ENCODE results near the gene LRP1. TPM values are rescaled to one million over a fixed set of nuclear protein-coding genes. Genes with fewer than 3 reads are reported as not detected.

Gene LRP1
- total and polyA plus RNA-seq, 2 experiments from 2014 or later = 26.6 to 145 TPM

GRCh38 chr12:57156701-57157403 lies 28.6 kb downstream of the LRP1 start:
- no peak overlapping the region for H3K4me3 Mint-ChIP-seq
- Histone ChIP-seq H3K9me2 (ENCODE audit: insufficient read depth) (no peaks in the 10 kb centered on the region), H3K79me2 (replicated peaks; ENCODE audit: insufficient read depth) (no peaks in the 10 kb centered on the region), H4K20me1 (replicated peaks; ENCODE audit: insufficient read depth) (peaks cover 22% of the 10 kb centered on the region), H3K4me1 (ENCODE audit: insufficient read depth) (no peaks in the 10 kb centered on the region), H3F3A (replicated peaks; ENCODE audit: low read depth) (0 out of 2 replicates have a peak, but pooled peaks cover 5% of the 10 kb centered on the region), H3K4me2 (no peak overlapping the region), H3K36me3 (ENCODE audit: insufficient read depth) (peaks cover 21% of the 10 kb centered on the region), H3K27me3 (ENCODE audit: insufficient read depth) (no peaks in the 10 kb centered on the region), H3K27ac (ENCODE audit: low read depth) (no peak overlapping the region), H2AFZ (no peak overlapping the region), H3K4me3 (no peak overlapping the region)
- peaks cover 26% of the 10 kb centered on the region for H3K27me3 Mint-ChIP-seq (ENCODE audit: insufficient read depth, low read depth, poor library complexity)
- no peak for DNase-seq (ENCODE audit: low spot score)
- H3K9me3 Mint-ChIP-seq = no peaks in the 10 kb centered on the region; the same call in 2 of the 3 replicates
- no peak overlapping the region for H3K27ac Mint-ChIP-seq
- ATAC-seq = no peak
- H3K4me1 Mint-ChIP-seq = peaks cover 9% of the 10 kb centered on the region; the same call in 2 of the 3 replicates
- peaks cover 91% of the 10 kb centered on the region for H3K36me3 Mint-ChIP-seq (ENCODE audit: low read depth)
- TF ChIP-seq, protein P1, sequence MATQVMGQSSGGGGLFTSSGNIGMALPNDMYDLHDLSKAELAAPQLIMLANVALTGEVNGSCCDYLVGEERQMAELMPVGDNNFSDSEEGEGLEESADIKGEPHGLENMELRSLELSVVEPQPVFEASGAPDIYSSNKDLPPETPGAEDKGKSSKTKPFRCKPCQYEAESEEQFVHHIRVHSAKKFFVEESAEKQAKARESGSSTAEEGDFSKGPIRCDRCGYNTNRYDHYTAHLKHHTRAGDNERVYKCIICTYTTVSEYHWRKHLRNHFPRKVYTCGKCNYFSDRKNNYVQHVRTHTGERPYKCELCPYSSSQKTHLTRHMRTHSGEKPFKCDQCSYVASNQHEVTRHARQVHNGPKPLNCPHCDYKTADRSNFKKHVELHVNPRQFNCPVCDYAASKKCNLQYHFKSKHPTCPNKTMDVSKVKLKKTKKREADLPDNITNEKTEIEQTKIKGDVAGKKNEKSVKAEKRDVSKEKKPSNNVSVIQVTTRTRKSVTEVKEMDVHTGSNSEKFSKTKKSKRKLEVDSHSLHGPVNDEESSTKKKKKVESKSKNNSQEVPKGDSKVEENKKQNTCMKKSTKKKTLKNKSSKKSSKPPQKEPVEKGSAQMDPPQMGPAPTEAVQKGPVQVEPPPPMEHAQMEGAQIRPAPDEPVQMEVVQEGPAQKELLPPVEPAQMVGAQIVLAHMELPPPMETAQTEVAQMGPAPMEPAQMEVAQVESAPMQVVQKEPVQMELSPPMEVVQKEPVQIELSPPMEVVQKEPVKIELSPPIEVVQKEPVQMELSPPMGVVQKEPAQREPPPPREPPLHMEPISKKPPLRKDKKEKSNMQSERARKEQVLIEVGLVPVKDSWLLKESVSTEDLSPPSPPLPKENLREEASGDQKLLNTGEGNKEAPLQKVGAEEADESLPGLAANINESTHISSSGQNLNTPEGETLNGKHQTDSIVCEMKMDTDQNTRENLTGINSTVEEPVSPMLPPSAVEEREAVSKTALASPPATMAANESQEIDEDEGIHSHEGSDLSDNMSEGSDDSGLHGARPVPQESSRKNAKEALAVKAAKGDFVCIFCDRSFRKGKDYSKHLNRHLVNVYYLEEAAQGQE (IDR thresholded peaks at IDR 0.05; ENCODE audit: unreplicated experiment) = no peak
- TF ChIP-seq ZNF114 (CRISPR knock-in tag; IDR thresholded peaks at IDR 0.05) (no peak), EZH2 (IDR thresholded peaks at IDR 0.05; ENCODE audit: low read depth, unreplicated experiment) (no peak), ZNF331 (CRISPR knock-in tag; IDR thresholded peaks at IDR 0.05; ENCODE audit: low read depth) (no peak), ETS1 (IDR thresholded peaks at IDR 0.05) (no peak), STAT1 (IDR thresholded peaks at IDR 0.05; ENCODE audit: unreplicated experiment) (no peak), JUNB (IDR thresholded peaks at IDR 0.05; ENCODE audit: unreplicated experiment) (no peak), EZH2phosphoT487 (IDR thresholded peaks at IDR 0.05; ENCODE audit: unreplicated experiment) (no peak), POLR2AphosphoS5 (IDR thresholded peaks at IDR 0.05; ENCODE audit: low read depth) (no peak), NANOG (IDR thresholded peaks at IDR 0.05; ENCODE audit: borderline replicate concordance) (no peak), CREB1 (CRISPR knock-in tag; IDR thresholded peaks at IDR 0.05; ENCODE audit: low read depth) (no peak)
- TF ChIP-seq, protein P2, sequence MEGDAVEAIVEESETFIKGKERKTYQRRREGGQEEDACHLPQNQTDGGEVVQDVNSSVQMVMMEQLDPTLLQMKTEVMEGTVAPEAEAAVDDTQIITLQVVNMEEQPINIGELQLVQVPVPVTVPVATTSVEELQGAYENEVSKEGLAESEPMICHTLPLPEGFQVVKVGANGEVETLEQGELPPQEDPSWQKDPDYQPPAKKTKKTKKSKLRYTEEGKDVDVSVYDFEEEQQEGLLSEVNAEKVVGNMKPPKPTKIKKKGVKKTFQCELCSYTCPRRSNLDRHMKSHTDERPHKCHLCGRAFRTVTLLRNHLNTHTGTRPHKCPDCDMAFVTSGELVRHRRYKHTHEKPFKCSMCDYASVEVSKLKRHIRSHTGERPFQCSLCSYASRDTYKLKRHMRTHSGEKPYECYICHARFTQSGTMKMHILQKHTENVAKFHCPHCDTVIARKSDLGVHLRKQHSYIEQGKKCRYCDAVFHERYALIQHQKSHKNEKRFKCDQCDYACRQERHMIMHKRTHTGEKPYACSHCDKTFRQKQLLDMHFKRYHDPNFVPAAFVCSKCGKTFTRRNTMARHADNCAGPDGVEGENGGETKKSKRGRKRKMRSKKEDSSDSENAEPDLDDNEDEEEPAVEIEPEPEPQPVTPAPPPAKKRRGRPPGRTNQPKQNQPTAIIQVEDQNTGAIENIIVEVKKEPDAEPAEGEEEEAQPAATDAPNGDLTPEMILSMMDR (conservative IDR thresholded peaks at IDR 0.05; ENCODE audit: low read depth in 2 of 2) = no peak
- TF ChIP-seq, protein P3, sequence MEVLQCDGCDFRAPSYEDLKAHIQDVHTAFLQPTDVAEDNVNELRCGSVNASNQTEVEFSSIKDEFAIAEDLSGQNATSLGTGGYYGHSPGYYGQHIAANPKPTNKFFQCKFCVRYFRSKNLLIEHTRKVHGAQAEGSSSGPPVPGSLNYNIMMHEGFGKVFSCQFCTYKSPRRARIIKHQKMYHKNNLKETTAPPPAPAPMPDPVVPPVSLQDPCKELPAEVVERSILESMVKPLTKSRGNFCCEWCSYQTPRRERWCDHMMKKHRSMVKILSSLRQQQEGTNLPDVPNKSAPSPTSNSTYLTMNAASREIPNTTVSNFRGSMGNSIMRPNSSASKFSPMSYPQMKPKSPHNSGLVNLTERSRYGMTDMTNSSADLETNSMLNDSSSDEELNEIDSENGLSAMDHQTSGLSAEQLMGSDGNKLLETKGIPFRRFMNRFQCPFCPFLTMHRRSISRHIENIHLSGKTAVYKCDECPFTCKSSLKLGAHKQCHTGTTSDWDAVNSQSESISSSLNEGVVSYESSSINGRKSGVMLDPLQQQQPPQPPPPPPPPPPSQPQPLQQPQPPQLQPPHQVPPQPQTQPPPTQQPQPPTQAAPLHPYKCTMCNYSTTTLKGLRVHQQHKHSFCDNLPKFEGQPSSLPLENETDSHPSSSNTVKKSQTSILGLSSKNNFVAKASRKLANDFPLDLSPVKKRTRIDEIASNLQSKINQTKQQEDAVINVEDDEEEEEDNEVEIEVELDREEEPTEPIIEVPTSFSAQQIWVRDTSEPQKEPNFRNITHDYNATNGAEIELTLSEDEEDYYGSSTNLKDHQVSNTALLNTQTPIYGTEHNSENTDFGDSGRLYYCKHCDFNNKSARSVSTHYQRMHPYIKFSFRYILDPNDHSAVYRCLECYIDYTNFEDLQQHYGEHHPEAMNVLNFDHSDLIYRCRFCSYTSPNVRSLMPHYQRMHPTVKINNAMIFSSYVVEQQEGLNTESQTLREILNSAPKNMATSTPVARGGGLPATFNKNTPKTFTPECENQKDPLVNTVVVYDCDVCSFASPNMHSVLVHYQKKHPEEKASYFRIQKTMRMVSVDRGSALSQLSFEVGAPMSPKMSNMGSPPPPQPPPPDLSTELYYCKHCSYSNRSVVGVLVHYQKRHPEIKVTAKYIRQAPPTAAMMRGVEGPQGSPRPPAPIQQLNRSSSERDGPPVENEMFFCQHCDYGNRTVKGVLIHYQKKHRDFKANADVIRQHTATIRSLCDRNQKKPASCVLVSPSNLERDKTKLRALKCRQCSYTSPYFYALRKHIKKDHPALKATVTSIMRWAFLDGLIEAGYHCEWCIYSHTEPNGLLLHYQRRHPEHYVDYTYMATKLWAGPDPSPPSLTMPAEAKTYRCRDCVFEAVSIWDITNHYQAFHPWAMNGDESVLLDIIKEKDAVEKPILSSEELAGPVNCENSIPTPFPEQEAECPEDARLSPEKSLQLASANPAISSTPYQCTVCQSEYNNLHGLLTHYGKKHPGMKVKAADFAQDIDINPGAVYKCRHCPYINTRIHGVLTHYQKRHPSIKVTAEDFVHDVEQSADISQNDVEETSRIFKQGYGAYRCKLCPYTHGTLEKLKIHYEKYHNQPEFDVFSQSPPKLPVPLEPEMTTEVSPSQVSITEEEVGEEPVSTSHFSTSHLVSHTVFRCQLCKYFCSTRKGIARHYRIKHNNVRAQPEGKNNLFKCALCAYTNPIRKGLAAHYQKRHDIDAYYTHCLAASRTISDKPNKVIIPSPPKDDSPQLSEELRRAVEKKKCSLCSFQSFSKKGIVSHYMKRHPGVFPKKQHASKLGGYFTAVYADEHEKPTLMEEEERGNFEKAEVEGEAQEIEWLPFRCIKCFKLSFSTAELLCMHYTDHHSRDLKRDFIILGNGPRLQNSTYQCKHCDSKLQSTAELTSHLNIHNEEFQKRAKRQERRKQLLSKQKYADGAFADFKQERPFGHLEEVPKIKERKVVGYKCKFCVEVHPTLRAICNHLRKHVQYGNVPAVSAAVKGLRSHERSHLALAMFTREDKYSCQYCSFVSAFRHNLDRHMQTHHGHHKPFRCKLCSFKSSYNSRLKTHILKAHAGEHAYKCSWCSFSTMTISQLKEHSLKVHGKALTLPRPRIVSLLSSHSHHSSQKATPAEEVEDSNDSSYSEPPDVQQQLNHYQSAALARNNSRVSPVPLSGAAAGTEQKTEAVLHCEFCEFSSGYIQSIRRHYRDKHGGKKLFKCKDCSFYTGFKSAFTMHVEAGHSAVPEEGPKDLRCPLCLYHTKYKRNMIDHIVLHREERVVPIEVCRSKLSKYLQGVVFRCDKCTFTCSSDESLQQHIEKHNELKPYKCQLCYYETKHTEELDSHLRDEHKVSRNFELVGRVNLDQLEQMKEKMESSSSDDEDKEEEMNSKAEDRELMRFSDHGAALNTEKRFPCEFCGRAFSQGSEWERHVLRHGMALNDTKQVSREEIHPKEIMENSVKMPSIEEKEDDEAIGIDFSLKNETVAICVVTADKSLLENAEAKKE (CRISPR knock-in tag; IDR thresholded peaks at IDR 0.05) = no peak
